GM19025 (cell line): ENCODE data around the gene NR1I3.

Experiments
- ATAC-seq: cut with Tn5 transposase; IDR thresholded peaks from one replicate; pipeline ENCODE4 v1.9.1; 2021; ENCODE audit warnings: mild to moderate bottlenecking, low read depth, moderate library complexity; ENCODE audit not compliant: unreplicated experiment

NR1I3 gene

DNA sequence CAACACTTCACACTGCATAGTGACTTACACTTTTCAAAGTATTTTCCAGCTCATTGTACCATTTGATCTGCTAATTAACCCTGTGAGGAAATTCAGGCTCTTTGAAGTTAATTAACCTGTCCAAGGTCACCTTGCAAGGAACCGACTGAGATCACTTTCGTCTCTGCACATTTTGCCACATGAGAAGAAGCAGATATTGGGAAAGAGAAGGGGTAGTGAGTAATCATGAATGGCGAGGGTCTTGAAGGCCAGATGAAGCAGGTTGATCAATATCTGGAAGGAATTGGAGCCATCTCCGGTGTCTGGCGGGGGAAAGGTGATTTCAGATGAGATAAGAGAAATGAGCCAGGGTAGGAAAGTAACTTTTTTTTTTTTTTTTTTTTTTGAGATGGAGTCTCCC, 18.0 kb downstream of the NR1I3 start:
- ATAC-seq: no peak

- ATAC-seq: no peak
Measured at GRCh38 chr1:161219078-161219892, 18.7 kb downstream of the NR1I3 start.

DNA sequence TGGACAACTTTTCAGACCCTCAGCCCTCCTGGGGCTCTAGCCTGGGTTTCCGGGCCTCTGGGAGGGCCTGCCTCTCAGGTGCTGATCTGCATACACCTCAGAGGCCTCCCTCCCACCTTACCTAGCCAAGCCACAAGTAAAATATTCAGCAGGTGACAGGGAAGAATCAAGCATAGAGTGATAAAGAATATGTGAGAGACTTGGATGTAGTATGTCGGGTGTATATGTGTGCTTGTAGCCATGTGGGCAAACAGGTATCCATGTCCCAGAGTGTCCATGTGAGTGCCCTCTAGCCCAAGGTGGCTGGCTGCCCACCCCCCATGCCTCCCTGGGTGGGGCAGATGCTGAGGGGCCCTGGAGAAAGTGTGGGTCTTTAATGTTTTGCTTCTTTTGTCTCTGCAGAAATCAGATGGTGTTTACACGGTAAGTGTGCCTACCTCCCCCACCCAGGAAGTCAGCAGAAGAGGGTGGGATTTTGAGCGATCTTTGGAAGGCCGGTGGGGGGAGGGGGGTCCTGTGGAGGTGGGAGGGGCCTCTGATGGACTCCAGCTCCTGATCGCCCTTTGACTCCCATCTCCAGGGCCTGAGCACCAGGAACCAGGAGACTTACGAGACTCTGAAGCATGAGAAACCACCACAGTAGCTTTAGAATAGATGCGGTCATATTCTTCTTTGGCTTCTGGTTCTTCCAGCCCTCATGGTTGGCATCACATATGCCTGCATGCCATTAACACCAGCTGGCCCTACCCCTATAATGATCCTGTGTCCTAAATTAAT, 19.5 kb downstream of the NR1I3 start:
- ATAC-seq: no peak

GRCh38 chr1:161217831-161218230, 20.2 kb downstream of the NR1I3 start:
- no peak for ATAC-seq

DNA sequence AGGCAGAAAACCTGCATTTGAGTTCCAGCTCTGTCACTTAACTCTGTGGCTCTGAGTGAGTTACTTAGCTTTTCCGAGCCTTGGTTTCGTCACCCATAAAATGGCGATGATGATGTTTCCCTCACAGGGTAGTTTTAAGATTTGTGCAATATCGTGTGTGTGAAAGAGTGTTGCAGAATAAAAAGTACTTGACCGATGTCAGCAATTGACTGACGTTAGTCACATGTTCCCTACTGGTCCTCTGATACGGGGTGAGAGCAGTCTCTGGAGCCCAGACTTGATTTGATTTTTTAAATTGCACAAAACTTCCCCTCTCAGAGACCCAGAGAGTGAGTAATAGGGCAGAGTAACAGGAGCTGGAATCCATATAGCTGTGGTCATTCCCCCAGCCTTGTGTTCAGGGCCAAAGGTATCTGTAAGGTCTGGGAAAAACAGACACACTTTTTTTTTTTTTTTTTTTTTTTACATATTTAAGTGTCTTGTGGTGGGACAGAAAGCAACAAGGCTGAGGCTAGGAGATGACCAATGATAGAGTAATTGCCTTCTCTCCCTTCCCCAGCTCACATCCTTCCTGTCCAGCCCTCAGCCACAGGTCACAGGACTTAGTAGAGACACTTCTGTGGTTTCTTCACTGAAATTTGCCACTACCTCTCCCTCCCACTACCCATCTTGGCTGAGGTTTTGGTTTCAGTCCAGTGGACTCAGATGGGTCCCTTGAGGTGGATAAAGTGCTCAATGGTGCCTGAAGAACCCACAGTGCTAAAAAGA, 20.9 kb downstream of the NR1I3 start:
- ATAC-seq: peak; percentile 80

DNA sequence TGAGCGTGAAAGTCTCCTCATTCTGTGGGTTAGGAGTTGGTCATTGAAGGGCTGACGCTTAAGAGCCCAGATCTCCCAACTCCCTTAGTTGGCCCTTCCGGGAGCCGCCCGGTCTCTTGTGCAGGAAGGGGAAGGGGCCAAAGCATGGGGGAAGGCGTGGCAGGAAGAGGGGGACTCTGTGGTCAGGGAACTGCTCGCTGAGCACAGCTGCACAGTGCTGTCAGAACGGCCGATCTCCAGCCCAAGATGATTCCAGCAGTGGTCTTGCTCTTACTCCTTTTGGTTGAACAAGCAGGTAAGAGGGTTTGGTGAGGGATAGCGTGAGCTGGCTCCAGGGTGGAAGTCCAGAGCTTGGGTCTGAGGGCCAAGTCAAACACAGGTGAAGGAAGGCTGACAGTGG, 22.9 kb downstream of the NR1I3 start, which contains the start of gene FCER1G:
FCER1G (plus strand) TSS at position 220 of the 400 bp plus-strand sequence; CDS start at position 247, 27 bp downstream.
- ATAC-seq: no peak

DNA sequence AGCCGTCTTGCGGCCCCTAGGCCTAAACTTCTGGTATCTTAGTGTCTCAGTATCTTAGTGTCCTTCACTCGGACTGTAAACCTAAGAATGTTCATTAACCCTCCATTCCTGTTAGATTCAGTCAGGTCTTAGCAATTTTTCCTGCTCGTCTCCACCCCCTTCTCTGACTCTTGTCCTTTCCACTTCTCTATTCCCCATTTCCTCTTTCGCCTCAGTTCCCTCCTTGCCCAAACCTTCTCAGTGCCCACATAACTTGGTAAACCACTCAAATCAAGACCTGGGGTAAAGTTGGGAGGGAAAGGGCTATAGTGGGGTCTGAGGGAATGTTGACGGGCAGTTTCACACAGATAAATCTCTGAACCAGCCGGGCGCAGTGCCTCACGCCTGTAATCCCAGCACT, 23.6 kb downstream of the NR1I3 start:
- no peak for ATAC-seq

DNA sequence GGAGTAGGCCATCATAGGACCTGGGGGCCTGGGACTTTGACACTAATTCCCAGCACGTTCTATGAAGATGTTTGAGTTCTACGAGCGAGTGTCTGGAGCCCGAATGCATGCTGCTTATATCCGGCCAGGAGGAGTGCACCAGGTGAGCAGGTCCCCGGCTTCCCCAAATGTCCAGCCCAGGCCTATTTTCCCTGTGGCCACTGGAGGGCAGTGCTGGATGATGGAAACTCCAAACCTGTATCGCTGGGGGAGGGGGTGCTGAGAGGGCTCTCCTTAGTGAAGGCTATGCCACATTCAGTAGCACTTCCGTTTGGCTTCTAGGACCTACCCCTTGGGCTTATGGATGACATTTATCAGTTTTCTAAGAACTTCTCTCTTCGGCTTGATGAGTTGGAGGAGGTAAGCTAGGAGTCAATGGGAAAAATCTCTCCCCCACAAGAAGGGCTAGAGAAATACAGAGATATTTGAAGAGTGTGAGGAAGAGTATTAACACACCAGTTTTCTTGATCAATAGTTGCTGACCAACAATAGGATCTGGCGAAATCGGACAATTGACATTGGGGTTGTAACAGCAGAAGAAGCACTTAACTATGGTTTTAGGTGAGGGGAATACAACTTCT, 28.1 kb downstream of the NR1I3 start:
- ATAC-seq: no peak

GRCh38 chr1:161207173-161207572, 30.8 kb downstream of the NR1I3 start:
- no peak for ATAC-seq

- no peak for ATAC-seq
Measured at GRCh38 chr1:161206411-161207140, 31.4 kb downstream of the NR1I3 start.

DNA sequence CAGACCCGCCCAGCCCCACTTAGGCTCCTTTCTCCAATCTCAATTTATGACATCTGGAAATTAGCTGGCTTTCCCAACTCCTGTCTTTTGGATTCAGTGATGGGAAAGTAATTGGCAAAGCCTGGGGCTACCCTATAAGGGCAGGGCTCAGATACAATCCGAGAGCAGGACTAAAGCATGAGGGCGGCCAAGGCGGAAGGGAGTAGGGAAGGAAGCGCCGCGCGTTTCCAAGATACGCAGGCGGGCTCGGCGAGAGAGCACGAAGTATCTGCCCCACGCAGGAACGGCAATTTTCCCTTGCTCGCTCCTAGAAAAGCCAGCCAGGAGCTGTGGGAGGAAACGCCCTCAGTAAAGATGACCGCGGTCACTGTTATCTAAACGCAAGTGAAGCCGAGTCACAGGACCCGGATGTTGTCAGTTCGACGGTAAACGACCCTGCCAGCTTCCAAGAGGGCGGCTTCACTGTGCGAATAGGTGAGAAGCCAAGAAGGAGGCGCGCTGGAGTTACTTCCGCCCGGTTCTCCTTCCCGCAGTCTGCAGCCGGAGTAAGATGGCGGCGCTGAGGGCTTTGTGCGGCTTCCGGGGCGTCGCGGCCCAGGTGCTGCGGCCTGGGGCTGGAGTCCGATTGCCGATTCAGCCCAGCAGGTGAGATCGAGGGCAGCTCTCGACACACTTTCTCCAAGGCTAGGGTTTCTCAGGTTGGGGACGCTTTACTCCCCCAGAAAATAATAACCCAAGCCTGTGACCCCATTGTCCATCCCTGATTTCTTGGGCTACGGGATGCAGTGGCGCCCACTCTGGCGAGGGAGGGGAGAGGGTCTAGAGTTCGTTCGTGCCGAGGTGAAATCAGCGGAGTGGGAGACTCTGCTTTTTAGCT, 35.9 kb downstream of the NR1I3 start, which contains the start of gene NDUFS2:
NDUFS2 (plus strand) TSS at position 532 of the 877 bp plus-strand sequence; CDS start at position 551, 19 bp downstream.
- peak; percentile 99 for ATAC-seq

- no peak for ATAC-seq
Measured at GRCh38 chr1:161200992-161201835, 36.8 kb downstream of the NR1I3 start.

- no peak for ATAC-seq
Measured at GRCh38 chr1:161200421-161200991, 37.5 kb downstream of the NR1I3 start.

- ATAC-seq: no peak
Measured at GRCh38 chr1:161199506-161200139, 38.4 kb downstream of the NR1I3 start.

- ATAC-seq: no peak
Measured at GRCh38 chr1:161198897-161199431, 39.0 kb downstream of the NR1I3 start, which contains the start of gene ADAMTS4. TSS of gene ADAMTS4 (minus strand) at chr1:161199054. CDS start at chr1:161198627, 427 bp downstream.

- no peak for ATAC-seq
Measured at GRCh38 chr1:161198194-161198896, 39.7 kb downstream of the NR1I3 start.
